Measurements from ENCODE around the gene CARD10. TPM values are rescaled to one million over a fixed set of nuclear protein-coding genes. Genes with fewer than 3 reads are reported as not detected.

Gene CARD10
- total RNA-seq, 8 experiments from 2014 or later: 1.1 to 7.5 (median 2.0) TPM

DNA sequence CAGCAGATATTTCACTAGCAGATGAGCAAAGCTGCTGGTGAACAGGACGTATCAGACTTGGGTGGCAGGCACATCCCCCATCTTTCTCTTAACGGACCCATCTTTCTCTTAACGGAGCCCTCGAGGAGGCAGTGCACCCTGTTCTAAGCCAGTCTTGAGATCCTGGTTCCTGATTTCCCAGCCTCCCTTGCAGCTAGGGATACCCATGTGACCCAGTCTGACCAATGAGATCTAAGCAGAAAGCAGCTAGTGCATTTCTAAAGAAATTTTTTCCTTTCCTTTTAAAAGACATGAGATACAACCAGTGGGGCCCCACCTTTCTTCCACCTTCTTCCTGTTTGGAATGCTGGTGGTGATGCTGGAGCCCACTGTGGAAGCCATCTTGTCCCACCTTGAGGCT, 78.3 kb downstream of the CARD10 start:
- Histone ChIP-seq H3K4me3 (no peak overlapping the region), H3K27ac (no peak overlapping the region), H3K4me1 (replicated peaks in 1 of 2) (peaks cover 21 to 33% of the 10 kb centered on the region in 2 donors)
- in situ Hi-C loops (cut with MboI; ENCODE audit: low pct_unique_long_range_greater_than_20kb in 2 of 9, low sequenced_read_pairs in 9 of 9, unreplicated experiment in 9 of 9): no loop called here
- WGBS, 10 experiments: 45 to 100% (median 81%) methylated on average over 2 to 4 of the region's 4 CpGs; no CpG with 5 or more reads in 4 of the 10 experiments
- ATAC-seq (replicated peaks in 6 of 8): no peak

Other genes with a start within 250 kb of the CARD10 start
- 1 to 10 TPM in 3 of 8 experiments, under 1 TPM in 2, not detected in 3; 0.50 to 2.9 (median 1.6) TPM for gene CYTH4, start 236.9 kb downstream of the CARD10 start, total RNA-seq
- 1 to 10 TPM in 4 of 8 experiments, under 1 TPM in 4; 0.27 to 7.1 (median 2.7) TPM for gene ELFN2, start 91.9 kb downstream of the CARD10 start, total RNA-seq
- 1 to 10 TPM in 4 of 8 experiments, not detected in 4; 2.5 to 8.6 (median 6.9) TPM for gene MFNG, start 33.0 kb downstream of the CARD10 start, total RNA-seq
- 10 to 100 TPM in 3 of 8 experiments, 1 to 10 TPM in 5; 3.5 to 38.6 (median 8.7) TPM for gene CDC42EP1, start 41.1 kb upstream of the CARD10 start, total RNA-seq
- under 1 TPM in 2 of 8 experiments, not detected in 6; 0.57 to 0.97 TPM for gene LGALS2, start 60.7 kb upstream of the CARD10 start, total RNA-seq
- 10 to 100 TPM; 25.1 to 76.1 (median 34.1) TPM for gene GGA1, start 89.4 kb upstream of the CARD10 start, total RNA-seq
- 10 to 100 TPM in 1 of 8 experiments, 1 to 10 TPM in 6, under 1 TPM in 1; 0.87 to 17.3 (median 3.3) TPM for gene SH3BP1, start 120.3 kb upstream of the CARD10 start, total RNA-seq
- 10 to 100 TPM; 11.3 to 62.8 (median 50.0) TPM for gene PDXP, start 139.3 kb upstream of the CARD10 start, total RNA-seq
- 1,000 to 10,000 TPM in 1 of 8 experiments, 100 to 1,000 TPM in 4, 10 to 100 TPM in 3; 23.1 to 1,188 (median 160) TPM for gene LGALS1, start 156.2 kb upstream of the CARD10 start, total RNA-seq
- gene NOL12, start 166.9 kb upstream of the CARD10 start, total RNA-seq: 10 to 100 TPM; 16.4 to 41.8 (median 26.6) TPM
- 10 to 100 TPM; 13.8 to 56.2 (median 25.3) TPM for gene TRIOBP, start 177.6 kb upstream of the CARD10 start, total RNA-seq